ENCODE measurements around the gene UNC119. TPM values are rescaled to one million over a fixed set of nuclear protein-coding genes. Genes with fewer than 3 reads are reported as not detected.

The UNC119 gene
- polyA plus RNA-seq, 1 donor from 2014 or later, result 218 TPM

GRCh38 chr17:28499684-28500357, 52.6 kb downstream of the UNC119 start:
- no peaks in the 10 kb centered on the region for H3K79me2 ChIP-seq (replicated peaks; ENCODE audit: insufficient read depth, low read length)
- H3K27me3 ChIP-seq (ENCODE audit: insufficient read depth, low read depth, low read length), result no peaks in the 10 kb centered on the region
- no peak overlapping the region for H2AFZ ChIP-seq (ENCODE audit: low read depth, low read length)
- H3K9me3 ChIP-seq (ENCODE audit: low read length), result no peaks in the 10 kb centered on the region
- TF ChIP-seq POLR2AphosphoS5 (IDR thresholded peaks at IDR 0.05), result no peak
- no peak for TF ChIP-seq MXI1 (conservative IDR thresholded peaks at IDR 0.05; ENCODE audit: poor library complexity, severe bottlenecking)
- TF ChIP-seq EP300 (conservative IDR thresholded peaks at IDR 0.05; ENCODE audit: poor library complexity, severe bottlenecking), result no peak
- no peak for TF ChIP-seq RAD21 (conservative IDR thresholded peaks at IDR 0.05)
- no peak for TF ChIP-seq EZH2 (IDR thresholded peaks at IDR 0.05; ENCODE audit: borderline replicate concordance, insufficient read depth, low read length, poor library complexity, severe bottlenecking)
- no peak overlapping the region for H3K27ac ChIP-seq (ENCODE audit: low read length)
- H3K4me3 ChIP-seq (ENCODE audit: low read length), result no peak overlapping the region
- H3K4me2 ChIP-seq (ENCODE audit: low read length), result no peak overlapping the region
- H3K9ac ChIP-seq (ENCODE audit: low read length), result no peak overlapping the region
- no peaks in the 10 kb centered on the region for H3F3A ChIP-seq (ENCODE audit: insufficient read depth, low read length, poor library complexity, severe bottlenecking)
- no peaks in the 10 kb centered on the region for H3K36me3 ChIP-seq (ENCODE audit: insufficient read depth, low read length)
- no peaks in the 10 kb centered on the region for H3K9me2 ChIP-seq (ENCODE audit: insufficient read depth, low read length)
- H4K20me1 ChIP-seq (ENCODE audit: insufficient read depth), result no peaks in the 10 kb centered on the region

- Histone ChIP-seq H3K4me3 (ENCODE audit: low read length) (no peak overlapping the region), H3K4me2 (ENCODE audit: low read length) (no peak overlapping the region), H3K9me2 (ENCODE audit: insufficient read depth, low read length) (no peaks in the 10 kb centered on the region), H3K9me3 (ENCODE audit: low read length) (no peaks in the 10 kb centered on the region), H3K27me3 (ENCODE audit: insufficient read depth, low read depth, low read length) (no peaks in the 10 kb centered on the region), H3K36me3 (ENCODE audit: insufficient read depth, low read length) (no peaks in the 10 kb centered on the region), H3F3A (ENCODE audit: insufficient read depth, low read length, poor library complexity, severe bottlenecking) (no peaks in the 10 kb centered on the region), H2AFZ (ENCODE audit: low read depth, low read length) (no peak overlapping the region), H3K9ac (ENCODE audit: low read length) (no peak overlapping the region), H3K27ac (ENCODE audit: low read length) (no peak overlapping the region), H3K79me2 (replicated peaks; ENCODE audit: insufficient read depth, low read length) (no peaks in the 10 kb centered on the region), H4K20me1 (ENCODE audit: insufficient read depth) (no peaks in the 10 kb centered on the region)
- no peak for TF ChIP-seq REST (IDR thresholded peaks at IDR 0.05; ENCODE audit: borderline replicate concordance)
- no peak for TF ChIP-seq EP300 (conservative IDR thresholded peaks at IDR 0.05; ENCODE audit: poor library complexity, severe bottlenecking)
- TF ChIP-seq POLR2AphosphoS5 (IDR thresholded peaks at IDR 0.05), result no peak
- no peak for TF ChIP-seq CTCF (IDR thresholded peaks at IDR 0.05; ENCODE audit: poor library complexity, severe bottlenecking)
- TF ChIP-seq RAD21 (conservative IDR thresholded peaks at IDR 0.05), result no peak
- no peak for TF ChIP-seq EZH2 (IDR thresholded peaks at IDR 0.05; ENCODE audit: borderline replicate concordance, insufficient read depth, low read length, poor library complexity, severe bottlenecking)
- TF ChIP-seq SMC3 (conservative IDR thresholded peaks at IDR 0.05; ENCODE audit: poor library complexity), result no peak
- TF ChIP-seq TAF1 (IDR thresholded peaks at IDR 0.05; ENCODE audit: low read depth), result no peak
- TF ChIP-seq MXI1 (conservative IDR thresholded peaks at IDR 0.05; ENCODE audit: poor library complexity, severe bottlenecking), result no peak
These were observed 53.1 kb downstream of the UNC119 start for GRCh38 chr17:28499364-28499664.

All from neural cell (in vitro differentiated cells).